ENCODE results near the gene ARNT2. TPM values are rescaled to one million over a fixed set of nuclear protein-coding genes. Genes with fewer than 3 reads are reported as not detected.

The ARNT2 gene
- total and polyA plus RNA-seq, 4 experiments from 2014 or later: not detected

- ChIA-PET POLR2A (ENCODE audit: partially characterized antibody) (no interaction called here), CTCF (ENCODE audit: partially characterized antibody) (interaction anchor here (0.9 kb wide), 1 partner anchor 161 kb away, joined by 3 read pairs; no protein-coding TSS in a partner anchor)
- Mint-ChIP-seq H3K27ac (no peak overlapping the region), H3K4me1 (no peaks in the 10 kb centered on the region), H3K36me3 (no peaks in the 10 kb centered on the region), H3K27me3 (peaks cover 11 to 25% of the 10 kb centered on the region in 2 donors), H3K4me3 (no peak overlapping the region), H3K9me3 (peaks cover 0 to 5% (median 0%) of the 10 kb centered on the region in 8 donors)
- Histone ChIP-seq H3K9me3 (ENCODE audit: control insufficient read depth in 1 of 2, low read length in 2 of 2) (no peaks in the 10 kb centered on the region), H3K27me3 (ENCODE audit: insufficient read depth, low read length) (no peaks in the 10 kb centered on the region), H3K4me3 (ENCODE audit: low read length in 2 of 2) (no peak overlapping the region), H3K4me1 (ENCODE audit: insufficient read depth, low read length) (no peaks in the 10 kb centered on the region), H3K27ac (ENCODE audit: low read depth, low read length) (no peak overlapping the region), H3K36me3 (ENCODE audit: insufficient read depth, low read length) (no peaks in the 10 kb centered on the region)
- DNase-seq: no peak
- intact Hi-C loops (cut with micrococcal nuclease): no loop called here
These were observed 210.7 kb downstream of the ARNT2 start for GRCh38 chr15:80614711-80615360.

- Mint-ChIP-seq H3K27ac (no peak overlapping the region), H3K36me3 (no peaks in the 10 kb centered on the region), H3K4me1 (no peaks in the 10 kb centered on the region), H3K9me3 (peaks cover 0 to 5% (median 0%) of the 10 kb centered on the region in 8 donors), H3K4me3 (no peak overlapping the region), H3K27me3 (peaks cover 11 to 25% of the 10 kb centered on the region in 2 donors)
- H3K27me3 ChIP-seq (ENCODE audit: insufficient read depth, low read length): no peaks in the 10 kb centered on the region
- intact Hi-C loops (cut with micrococcal nuclease): no loop called here
- POLR2A ChIA-PET (ENCODE audit: partially characterized antibody): no interaction called here
- CTCF ChIA-PET (ENCODE audit: partially characterized antibody): no interaction called here
- DNase-seq: no peak
- no peak overlapping the region for H3K4me3 ChIP-seq (ENCODE audit: low read length in 2 of 2)
- H3K4me1 ChIP-seq (ENCODE audit: insufficient read depth, low read length): no peaks in the 10 kb centered on the region
- H3K9me3 ChIP-seq (ENCODE audit: control insufficient read depth in 1 of 2, low read length in 2 of 2): no peaks in the 10 kb centered on the region
- no peak overlapping the region for H3K27ac ChIP-seq (ENCODE audit: low read depth, low read length)
- no peaks in the 10 kb centered on the region for H3K36me3 ChIP-seq (ENCODE audit: insufficient read depth, low read length)
These were observed 211.2 kb downstream of the ARNT2 start for GRCh38 chr15:80615361-80615736.

- H3K27me3 ChIP-seq (ENCODE audit: insufficient read depth, low read length): no peaks in the 10 kb centered on the region
- H3K36me3 Mint-ChIP-seq: no peaks in the 10 kb centered on the region
- ChIA-PET POLR2A (ENCODE audit: partially characterized antibody) (no interaction called here), CTCF (ENCODE audit: partially characterized antibody) (no interaction called here)
- H3K36me3 ChIP-seq (ENCODE audit: insufficient read depth, low read length): no peaks in the 10 kb centered on the region
- peaks cover 0 to 7% (median 0%) of the 10 kb centered on the region in 8 donors for H3K9me3 Mint-ChIP-seq
- no peak overlapping the region for H3K27ac Mint-ChIP-seq
- no peak for DNase-seq
- H3K4me1 ChIP-seq (ENCODE audit: insufficient read depth, low read length): no peaks in the 10 kb centered on the region
- H3K9me3 ChIP-seq (ENCODE audit: control insufficient read depth in 1 of 2, low read length in 2 of 2): no peaks in the 10 kb centered on the region
- intact Hi-C loops (cut with micrococcal nuclease): no loop called here
- no peak overlapping the region for H3K27ac ChIP-seq (ENCODE audit: low read depth, low read length)
- peaks cover 11 to 25% of the 10 kb centered on the region in 2 donors for H3K27me3 Mint-ChIP-seq
- H3K4me3 Mint-ChIP-seq: no peak overlapping the region
- no peak overlapping the region for H3K4me3 ChIP-seq (ENCODE audit: low read length in 2 of 2)
- no peaks in the 10 kb centered on the region for H3K4me1 Mint-ChIP-seq
These were observed 211.7 kb downstream of the ARNT2 start for GRCh38 chr15:80615783-80616391.

- intact Hi-C loops (cut with micrococcal nuclease): no loop called here
- Mint-ChIP-seq H3K4me1 (no peaks in the 10 kb centered on the region), H3K4me3 (no peak overlapping the region), H3K9me3 (peaks cover 0 to 20% (median 17%) of the 10 kb centered on the region in 8 donors), H3K27ac (no peak overlapping the region), H3K36me3 (no peaks in the 10 kb centered on the region), H3K27me3 (peaks cover 14 to 29% of the 10 kb centered on the region in 2 donors)
- ChIA-PET CTCF (ENCODE audit: partially characterized antibody) (no interaction called here), POLR2A (ENCODE audit: partially characterized antibody) (no interaction called here)
- Histone ChIP-seq H3K4me1 (ENCODE audit: insufficient read depth, low read length) (no peaks in the 10 kb centered on the region), H3K4me3 (ENCODE audit: low read length in 2 of 2) (no peak overlapping the region), H3K9me3 (ENCODE audit: control insufficient read depth in 1 of 2, low read length in 2 of 2) (no peaks in the 10 kb centered on the region), H3K27ac (ENCODE audit: low read depth, low read length) (no peak overlapping the region), H3K27me3 (ENCODE audit: insufficient read depth, low read length) (no peaks in the 10 kb centered on the region), H3K36me3 (ENCODE audit: insufficient read depth, low read length) (no peaks in the 10 kb centered on the region)
- no peak for DNase-seq
These were observed 214.7 kb downstream of the ARNT2 start for GRCh38 chr15:80618685-80619400.

- ChIA-PET CTCF (ENCODE audit: partially characterized antibody) (interaction anchor here (0.8 kb wide), 1 partner anchor 157 kb away, joined by 3 read pairs; no protein-coding TSS in a partner anchor), POLR2A (ENCODE audit: partially characterized antibody) (no interaction called here)
- Histone ChIP-seq H3K4me1 (ENCODE audit: insufficient read depth, low read length) (no peaks in the 10 kb centered on the region), H3K4me3 (ENCODE audit: low read length in 2 of 2) (no peak overlapping the region), H3K36me3 (ENCODE audit: insufficient read depth, low read length) (no peaks in the 10 kb centered on the region), H3K9me3 (ENCODE audit: control insufficient read depth in 1 of 2, low read length in 2 of 2) (no peaks in the 10 kb centered on the region), H3K27me3 (ENCODE audit: insufficient read depth, low read length) (no peaks in the 10 kb centered on the region), H3K27ac (ENCODE audit: low read depth, low read length) (no peak overlapping the region)
- H3K9me3 Mint-ChIP-seq: peaks cover 0 to 20% (median 17%) of the 10 kb centered on the region in 8 donors
- no peaks in the 10 kb centered on the region for H3K4me1 Mint-ChIP-seq
- DNase-seq: no peak
- intact Hi-C loops (cut with micrococcal nuclease): no loop called here
- H3K36me3 Mint-ChIP-seq: no peaks in the 10 kb centered on the region
- peaks cover 14 to 29% of the 10 kb centered on the region in 2 donors for H3K27me3 Mint-ChIP-seq
- no peak overlapping the region for H3K27ac Mint-ChIP-seq
- no peak overlapping the region for H3K4me3 Mint-ChIP-seq
These were observed 215.5 kb downstream of the ARNT2 start for GRCh38 chr15:80619680-80620079.

GRCh38 chr15:80620141-80620540 lies 216.0 kb downstream of the ARNT2 start:
- DNase-seq: no peak
- Histone ChIP-seq H3K36me3 (ENCODE audit: insufficient read depth, low read length) (no peaks in the 10 kb centered on the region), H3K9me3 (ENCODE audit: control insufficient read depth in 1 of 2, low read length in 2 of 2) (no peaks in the 10 kb centered on the region), H3K27ac (ENCODE audit: low read depth, low read length) (no peak overlapping the region), H3K4me3 (ENCODE audit: low read length in 2 of 2) (no peak overlapping the region), H3K4me1 (ENCODE audit: insufficient read depth, low read length) (no peaks in the 10 kb centered on the region), H3K27me3 (ENCODE audit: insufficient read depth, low read length) (no peaks in the 10 kb centered on the region)
- peaks cover 0 to 20% (median 17%) of the 10 kb centered on the region in 8 donors for H3K9me3 Mint-ChIP-seq
- no peaks in the 10 kb centered on the region for H3K4me1 Mint-ChIP-seq
- intact Hi-C loops (cut with micrococcal nuclease): no loop called here
- no peak overlapping the region for H3K4me3 Mint-ChIP-seq
- no peak overlapping the region for H3K27ac Mint-ChIP-seq
- ChIA-PET POLR2A (ENCODE audit: partially characterized antibody) (no interaction called here), CTCF (ENCODE audit: partially characterized antibody) (interaction anchor here (0.8 kb wide), 1 partner anchor 157 kb away, joined by 3 read pairs; no protein-coding TSS in a partner anchor)
- H3K27me3 Mint-ChIP-seq: peaks cover 14 to 33% of the 10 kb centered on the region in 2 donors
- no peaks in the 10 kb centered on the region for H3K36me3 Mint-ChIP-seq

GRCh38 chr15:80620931-80621330 lies 216.7 kb downstream of the ARNT2 start:
- Mint-ChIP-seq H3K4me3 (no peak overlapping the region), H3K36me3 (no peaks in the 10 kb centered on the region), H3K27me3 (peaks cover 14 to 30% of the 10 kb centered on the region in 2 donors), H3K9me3 (peaks cover 0 to 20% (median 17%) of the 10 kb centered on the region in 8 donors), H3K27ac (no peak overlapping the region), H3K4me1 (no peaks in the 10 kb centered on the region)
- ChIA-PET CTCF (ENCODE audit: partially characterized antibody) (no interaction called here), POLR2A (ENCODE audit: partially characterized antibody) (no interaction called here)
- Histone ChIP-seq H3K4me3 (ENCODE audit: low read length in 2 of 2) (no peak overlapping the region), H3K27me3 (ENCODE audit: insufficient read depth, low read length) (no peaks in the 10 kb centered on the region), H3K9me3 (ENCODE audit: control insufficient read depth in 1 of 2, low read length in 2 of 2) (no peaks in the 10 kb centered on the region), H3K27ac (ENCODE audit: low read depth, low read length) (no peak overlapping the region), H3K4me1 (ENCODE audit: insufficient read depth, low read length) (no peaks in the 10 kb centered on the region), H3K36me3 (ENCODE audit: insufficient read depth, low read length) (no peaks in the 10 kb centered on the region)
- no peak for DNase-seq
- intact Hi-C loops (cut with micrococcal nuclease): no loop called here
